Mesenchymal stem cell (in vitro differentiated cells and primary cell): Measurements from ENCODE around the gene HSD11B1.
"Not testable (repeated sequence)": the region's sequence is repeated elsewhere in the genome, so short reads cannot be mapped to it uniquely, and the experiment has no call there.

Experiments
- DNase-seq: peaks from one replicate; pipeline ENCODE4 v3.0.0-alpha.2; 2013
- H2AFZ ChIP-seq: one replicate; pipeline ENCODE4 v1.6.1; 2013; ENCODE audit warnings: low read depth, mild to moderate bottlenecking, control low read depth, inconsistent platforms, low read length, moderate library complexity
- H2AK5ac ChIP-seq: 2 replicates; pipeline ENCODE4 v1.6.1; 2013; ENCODE audit warnings: low read length, moderate library complexity, mild to moderate bottlenecking, inconsistent platforms; ENCODE audit not compliant: severe bottlenecking
- H2BK120ac ChIP-seq: one replicate; pipeline ENCODE4 v1.6.1; 2013; ENCODE audit warnings: low read depth, mild to moderate bottlenecking, inconsistent platforms, low read length, moderate library complexity
- H2BK12ac ChIP-seq, 2 experiments: one replicate each; pipeline ENCODE4 v1.6.1; 2013; ENCODE audit warnings: inconsistent platforms in 2 of 2, low read length in 2 of 2, mild to moderate bottlenecking in 2 of 2, moderate library complexity in 2 of 2, control low read depth in 1 of 2
- H2BK15ac ChIP-seq: one replicate; pipeline ENCODE4 v1.6.1; 2013; ENCODE audit warnings: mild to moderate bottlenecking, low read depth, inconsistent platforms; ENCODE audit not compliant: poor library complexity, severe bottlenecking
- H2BK5ac ChIP-seq: 2 replicates; pipeline ENCODE4 v1.6.1; 2013; ENCODE audit warnings: low read depth, mild to moderate bottlenecking, low read length, control low read depth, inconsistent platforms; ENCODE audit not compliant: poor library complexity, severe bottlenecking
- H3K14ac ChIP-seq, 2 experiments: one replicate each; pipeline ENCODE4 v1.6.1; 2013; ENCODE audit warnings: inconsistent platforms in 2 of 2, low read length in 2 of 2, control low read depth in 1 of 2, mild to moderate bottlenecking in 1 of 2, moderate library complexity in 1 of 2
- H3K18ac ChIP-seq, 2 experiments: one replicate each; pipeline ENCODE4 v1.6.1; 2013; ENCODE audit warnings: inconsistent platforms in 2 of 2, low read length in 2 of 2, control low read depth in 1 of 2, low read depth in 1 of 2, mild to moderate bottlenecking in 1 of 2
- H3K23ac ChIP-seq, 2 experiments: one replicate each; pipeline ENCODE4 v1.6.1; 2013; ENCODE audit warnings: inconsistent platforms in 2 of 2, low read length in 2 of 2, mild to moderate bottlenecking in 2 of 2, moderate library complexity in 2 of 2, control low read depth in 1 of 2
- H3K27ac ChIP-seq: 2 replicates; pipeline ENCODE4 v1.5.1; 2013; ENCODE audit warnings: mild to moderate bottlenecking, moderate library complexity, low read length, control low read depth, inconsistent platforms; ENCODE audit not compliant: poor library complexity, severe bottlenecking
- H3K27me3 ChIP-seq, 2 experiments: 2 replicates each; pipeline versions ENCODE4 v1.6.1 to v1.7.0; 2013; ENCODE audit warnings: low read length in 2 of 2, mild to moderate bottlenecking in 2 of 2, moderate library complexity in 2 of 2, control low read depth in 1 of 2, inconsistent platforms in 1 of 2; ENCODE audit not compliant: control insufficient read depth in 1 of 2, insufficient read depth in 1 of 2
- H3K36me3 ChIP-seq, 2 experiments: 2 replicates each; pipeline versions ENCODE4 v1.6.1 to v1.7.0; 2013; ENCODE audit warnings: low read length in 2 of 2, control low read depth in 1 of 2, inconsistent platforms in 1 of 2, low read depth in 1 of 2, mild to moderate bottlenecking in 1 of 2; ENCODE audit not compliant: insufficient read depth in 2 of 2, control insufficient read depth in 1 of 2
- H3K4ac ChIP-seq, 2 experiments: one replicate each; pipeline ENCODE4 v1.6.1; 2013; ENCODE audit warnings: inconsistent platforms in 2 of 2, low read length in 2 of 2, mild to moderate bottlenecking in 2 of 2, moderate library complexity in 2 of 2, control low read depth in 1 of 2, low read depth in 1 of 2
- H3K4me1 ChIP-seq: 2 replicates; pipeline ENCODE4 v1.6.1; 2013; ENCODE audit warnings: low read depth, low read length, control low read depth; ENCODE audit not compliant: control insufficient read depth, insufficient read depth
- H3K4me2 ChIP-seq: 2 replicates; pipeline ENCODE4 v1.6.1; 2013; ENCODE audit warnings: low read length, mild to moderate bottlenecking, inconsistent platforms; ENCODE audit not compliant: poor library complexity, severe bottlenecking
- H3K4me3 ChIP-seq, 2 experiments: 2 replicates each; pipeline versions ENCODE4 v1.5.1 to v1.7.0; 2013; ENCODE audit warnings: low read length in 2 of 2, mild to moderate bottlenecking in 2 of 2, control low read depth in 1 of 2, low read depth in 1 of 2; ENCODE audit not compliant: insufficient read depth in 1 of 2
- H3K79me1 ChIP-seq: replicated peaks from 2 replicates; pipeline ENCODE4 v1.6.1; 2013; ENCODE audit warnings: mild to moderate bottlenecking, control low read depth, low read length, inconsistent platforms; ENCODE audit not compliant: poor library complexity, severe bottlenecking
- H3K9ac ChIP-seq: 2 replicates; pipeline ENCODE4 v1.7.0; 2013; ENCODE audit warnings: mild to moderate bottlenecking, low read length, moderate library complexity
- H3K9me3 ChIP-seq: 2 replicates; pipeline ENCODE4 v1.7.0; 2013; ENCODE audit warnings: mild to moderate bottlenecking, low read length; ENCODE audit not compliant: control insufficient read depth
- H4K8ac ChIP-seq: one replicate; pipeline ENCODE4 v1.6.1; 2013; ENCODE audit warnings: inconsistent platforms, mild to moderate bottlenecking, low read length, moderate library complexity
- H4K91ac ChIP-seq: one replicate; pipeline ENCODE4 v1.6.1; 2013; ENCODE audit warnings: mild to moderate bottlenecking, low read length, inconsistent platforms
- WGBS: methylation state at CpG from one replicate; pipeline ENCODE4 v1.1.7; 2013; ENCODE audit warnings: mixed read lengths; 5-methylcytosine and 5-hydroxymethylcytosine counted together

Gene HSD11B1

GRCh38 chr1:209696673-209697072 lies 8.0 kb upstream of the HSD11B1 start:
- no peak overlapping the region for H4K91ac ChIP-seq
- H3K4me2 ChIP-seq = no peak overlapping the region
- peaks cover 10 to 45% of the 10 kb centered on the region in 2 experiments for H3K27me3 ChIP-seq
- H2AFZ ChIP-seq = no peak overlapping the region
- no peak overlapping the region for H2BK12ac ChIP-seq
- H2BK5ac ChIP-seq = no peak overlapping the region
- no peak overlapping the region for H3K4me3 ChIP-seq
- DNase-seq = no peak
- no peak overlapping the region for H3K9ac ChIP-seq
- H2BK120ac ChIP-seq = no peak overlapping the region
- H3K14ac ChIP-seq = no peak overlapping the region
- H3K4me1 ChIP-seq = no peaks in the 10 kb centered on the region
- no peak overlapping the region for H3K23ac ChIP-seq
- no peak overlapping the region for H4K8ac ChIP-seq
- no peak overlapping the region for H3K27ac ChIP-seq
- no peak overlapping the region for H2AK5ac ChIP-seq
- H3K18ac ChIP-seq = no peak overlapping the region
- H3K79me1 ChIP-seq = no peaks in the 10 kb centered on the region
- no peaks in the 10 kb centered on the region for H3K9me3 ChIP-seq
- H3K36me3 ChIP-seq = no peaks in the 10 kb centered on the region
- H2BK15ac ChIP-seq = no peak overlapping the region
- no peak overlapping the region for H3K4ac ChIP-seq

DNA sequence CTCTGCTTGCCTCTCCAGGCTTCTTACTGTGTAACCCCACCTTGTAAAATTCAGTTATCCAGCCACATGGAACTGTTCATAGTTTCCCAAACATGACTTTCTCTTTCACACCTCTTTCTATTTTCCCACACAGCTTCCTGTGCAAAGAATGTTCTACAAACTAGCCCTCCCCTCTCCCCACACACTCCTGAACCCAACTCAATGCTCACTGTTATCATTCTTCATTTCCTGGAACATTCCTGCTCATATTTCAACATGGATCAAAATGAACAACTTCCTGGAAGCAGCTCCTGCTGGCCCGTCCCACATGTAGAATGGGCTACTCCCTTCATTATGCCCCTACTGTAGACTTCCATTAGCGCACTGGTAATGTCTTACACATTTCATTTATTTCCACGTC lies 7.5 kb upstream of the HSD11B1 start:
- H3K27me3 ChIP-seq = peaks cover 10 to 49% of the 10 kb centered on the region in 2 experiments
- H3K9me3 ChIP-seq = no peaks in the 10 kb centered on the region
- no peak overlapping the region for H3K14ac ChIP-seq
- H2BK12ac ChIP-seq = no peak overlapping the region
- no peak overlapping the region for H3K18ac ChIP-seq
- no peak overlapping the region for H3K9ac ChIP-seq
- H3K27ac ChIP-seq = no peak overlapping the region
- no peak overlapping the region for H3K23ac ChIP-seq
- no peak overlapping the region for H2BK15ac ChIP-seq
- no peak overlapping the region for H3K4me3 ChIP-seq
- no peaks in the 10 kb centered on the region for H3K4me1 ChIP-seq
- no peaks in the 10 kb centered on the region for H3K36me3 ChIP-seq
- H2BK5ac ChIP-seq = no peak overlapping the region
- no peak for DNase-seq
- no peak overlapping the region for H4K8ac ChIP-seq
- no peak overlapping the region for H2BK120ac ChIP-seq
- no peak overlapping the region for H2AFZ ChIP-seq
- WGBS = 80% methylated on average over 1 of the region's 3 CpGs
- no peak overlapping the region for H3K4ac ChIP-seq
- H2AK5ac ChIP-seq = no peak overlapping the region
- H3K4me2 ChIP-seq = no peak overlapping the region
- H4K91ac ChIP-seq = no peak overlapping the region
- no peaks in the 10 kb centered on the region for H3K79me1 ChIP-seq

GRCh38 chr1:209700686-209701085 lies 4.0 kb upstream of the HSD11B1 start:
- not testable (repeated sequence) for H3K9me3 ChIP-seq, DNase-seq, H3K79me1 ChIP-seq, H3K4ac ChIP-seq, H3K18ac ChIP-seq, H3K27ac ChIP-seq, H3K4me1 ChIP-seq, H4K8ac ChIP-seq, H2BK12ac ChIP-seq, H2AK5ac ChIP-seq, H2BK5ac ChIP-seq, H3K4me2 ChIP-seq, H2BK120ac ChIP-seq, H2BK15ac ChIP-seq, H3K36me3 ChIP-seq, H3K9ac ChIP-seq, H3K4me3 ChIP-seq, H3K23ac ChIP-seq, H4K91ac ChIP-seq, H3K14ac ChIP-seq, H2AFZ ChIP-seq
- peaks cover 0 to 38% of the 10 kb centered on the region in 2 experiments for H3K27me3 ChIP-seq

DNA sequence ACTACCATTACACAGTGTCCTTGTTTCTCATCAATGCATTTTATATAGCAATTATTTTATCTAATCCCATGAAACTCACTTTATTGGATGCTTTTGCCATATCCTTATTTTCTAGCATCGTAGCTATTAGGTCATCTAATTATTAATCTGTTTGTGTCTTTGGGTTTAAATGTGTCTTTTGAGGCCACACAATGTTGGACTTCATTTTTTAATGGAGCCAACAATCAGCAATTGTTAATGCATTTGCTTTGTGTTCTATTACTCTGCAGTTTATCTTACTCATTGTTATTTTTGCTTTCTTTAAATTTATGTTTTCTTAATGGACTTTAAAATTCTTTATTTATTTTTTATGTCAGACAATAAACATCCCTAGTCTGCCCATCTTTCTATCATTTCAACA lies 1.8 kb upstream of the HSD11B1 start:
- 100% methylated on average over 1 of the region's 1 CpG for WGBS
- Histone ChIP-seq H3K14ac (no peak overlapping the region), H2BK12ac (no peak overlapping the region)

More for the DNA sequence above, 1.8 kb upstream of the HSD11B1 start:
- Histone ChIP-seq H3K4me3 (no peak overlapping the region), H3K4ac (no peak overlapping the region), H3K79me1 (no peaks in the 10 kb centered on the region), H3K4me2 (no peak overlapping the region), H3K9ac (no peak overlapping the region), H3K18ac (no peak overlapping the region), H2BK5ac (no peak overlapping the region), H2AK5ac (no peak overlapping the region), H3K23ac (no peak overlapping the region), H3K4me1 (no peaks in the 10 kb centered on the region), H3K27me3 (peaks cover 0 to 38% of the 10 kb centered on the region in 2 experiments), H3K36me3 (peaks cover 0 to 15% of the 10 kb centered on the region in 2 experiments), H4K91ac (no peak overlapping the region), H2AFZ (no peak overlapping the region), H3K9me3 (no peaks in the 10 kb centered on the region), H3K27ac (no peak overlapping the region), H2BK15ac (no peak overlapping the region), H2BK120ac (no peak overlapping the region), H4K8ac (no peak overlapping the region)
- no peak for DNase-seq
